SK-N-SH (cell line): ENCODE results near the gene PUS10. TPM values are rescaled to one million over a fixed set of nuclear protein-coding genes. Genes with fewer than 3 reads are reported as not detected.

Source experiments
- CTCF ChIA-PET: fragments of 300-600, 350-600 bp; formaldehyde crosslinking; extraction: SDS; loops from one replicate; lab custom pipeline; 2021; lab: Yijun Ruan, JAX
- POLR2A ChIA-PET: fragments of 350-600 bp; sonication (Branson Sonifier 250); formaldehyde crosslinking; extraction: SDS; loops from one replicate; lab custom pipeline; 2020; ENCODE audit warnings: antibody characterized with exemption, inconsistent platforms; lab: Yijun Ruan, JAX
- DNase-seq: peaks from one replicate; pipeline ENCODE4 v3.0.0; 2012
- H2AFZ ChIP-seq: fragments of 200-600 bp; sonication (generic); 2 replicates; pipeline ENCODE4 v1.8.1; 2016; ENCODE audit warnings: antibody characterized with exemption, mild to moderate bottlenecking, low read depth
- H3F3A ChIP-seq: fragments of 200-600 bp; sonication (generic); replicated peaks from 2 replicates; pipeline ENCODE3; 2016; ENCODE audit warnings: antibody characterized with exemption, mild to moderate bottlenecking; ENCODE audit not compliant: insufficient read depth
- H3K27ac ChIP-seq, 2 experiments: fragments of 200-500 bp in 1 of 2; fragments of 200-600 bp in 1 of 2; sonication (Bioruptor generic) in 1 of 2; sonication (generic), shearing (Covaris generic) in 1 of 2; 2 replicates each; pipeline versions ENCODE4 v1.5.1 to v1.6.1; 2014 to 2016; ENCODE audit warnings: low read depth in 2 of 2, inconsistent platforms in 1 of 2, low read length in 1 of 2, mild to moderate bottlenecking in 1 of 2, mixed read lengths in 1 of 2
- H3K27me3 ChIP-seq: fragments of 200-600 bp; sonication (generic), shearing (Covaris generic); 2 replicates; pipeline ENCODE4 v1.6.1; 2016; ENCODE audit warnings: mixed run types; ENCODE audit not compliant: insufficient read depth
- H3K36me3 ChIP-seq, 2 experiments: fragments of 200-500 bp in 1 of 2; fragments of 200-600 bp in 1 of 2; sonication (Bioruptor generic) in 1 of 2; sonication (generic) in 1 of 2; replicated peaks in 1 of 2; 2 replicates each; pipeline versions ENCODE3 to v1.5.1; 2014 to 2016; ENCODE audit warnings: low read length in 1 of 2, mild to moderate bottlenecking in 1 of 2; ENCODE audit not compliant: insufficient read depth in 2 of 2, control insufficient read depth in 1 of 2
- H3K4me1 ChIP-seq, 2 experiments: fragments of 200-500 bp in 1 of 2; fragments of 200-600 bp in 1 of 2; sonication (Bioruptor generic) in 1 of 2; sonication (generic), shearing (Covaris generic) in 1 of 2; 2 replicates each; pipeline versions ENCODE4 v1.5.1 to v1.6.1; 2014 to 2016; ENCODE audit warnings: low read depth in 1 of 2, low read length in 1 of 2, mixed run types in 1 of 2; ENCODE audit not compliant: insufficient read depth in 2 of 2, control insufficient read depth in 1 of 2
- H3K4me2 ChIP-seq: fragments of 200-600 bp; sonication (generic), shearing (Covaris generic); 2 replicates; pipeline ENCODE4 v1.6.1; 2017; ENCODE audit warnings: mixed run types
- H3K4me3 ChIP-seq, 2 experiments: fragments of 200-500 bp in 1 of 2; fragments of 200-600 bp in 1 of 2; sonication (Bioruptor generic) in 1 of 2; sonication (generic), shearing (Covaris generic) in 1 of 2; 2 replicates each; pipeline versions ENCODE4 v1.5.1 to v1.8.1; 2014 to 2016; ENCODE audit warnings: low read depth in 2 of 2, inconsistent platforms in 1 of 2, low read length in 1 of 2, mild to moderate bottlenecking in 1 of 2, mixed read lengths in 1 of 2, moderate library complexity in 1 of 2
- H3K79me2 ChIP-seq: fragments of 200-600 bp; sonication (generic); 2 replicates; pipeline ENCODE4 v1.8.1; 2017; ENCODE audit warnings: mild to moderate bottlenecking; ENCODE audit not compliant: insufficient read depth
- H3K9ac ChIP-seq: fragments of 200-600 bp; sonication (generic); 2 replicates; pipeline ENCODE4 v1.6.1; 2017; ENCODE audit warnings: mixed run types
- H3K9me2 ChIP-seq: fragments of 200-600 bp; sonication (generic); 2 replicates; pipeline ENCODE4 v1.6.1; 2017; ENCODE audit warnings: mixed run types
- H3K9me3 ChIP-seq: fragments of 200-600 bp; sonication (generic); 2 replicates; pipeline ENCODE4 v1.6.1; 2017; ENCODE audit warnings: mixed run types, mild to moderate bottlenecking, moderate library complexity
- H4K20me1 ChIP-seq: fragments of 200-600 bp; sonication (generic); 2 replicates; pipeline ENCODE4 v1.6.1; 2017; ENCODE audit warnings: mild to moderate bottlenecking, mixed run types; ENCODE audit not compliant: insufficient read depth
- CTCF ChIP-seq: fragments of 200-600 bp; sonication (generic); IDR thresholded peaks from 2 replicates; pipeline ENCODE4 v1.6.1; 2017; ENCODE audit warnings: antibody characterized with exemption, mild to moderate bottlenecking, moderate library complexity
- ELF1 ChIP-seq: IDR thresholded peaks from 2 replicates; pipeline ENCODE4 v1.4.0; 2012
- NRF1 ChIP-seq: IDR thresholded peaks from 2 replicates; pipeline ENCODE4 v1.6.1; 2012; ENCODE audit warnings: low read depth, mild to moderate bottlenecking, low read length
- PBX3 ChIP-seq: IDR thresholded peaks from 2 replicates; pipeline ENCODE4; 2012
- RAD21 ChIP-seq: IDR thresholded peaks from 2 replicates; pipeline ENCODE4 v1.6.1; 2012; ENCODE audit warnings: mild to moderate bottlenecking, low read length
- REST ChIP-seq: IDR thresholded peaks from 2 replicates; pipeline ENCODE4 v1.6.1; 2012; ENCODE audit warnings: mild to moderate bottlenecking, low read depth, low read length, moderate library complexity
- RFX5 ChIP-seq: IDR thresholded peaks from 2 replicates; pipeline ENCODE4 v1.6.1; 2012; ENCODE audit warnings: mild to moderate bottlenecking, improper control_type of control experiment, low read length
- TCF12 ChIP-seq: IDR thresholded peaks from 2 replicates; pipeline ENCODE4 v1.4.0; 2012
- TEAD4 ChIP-seq: IDR thresholded peaks from 2 replicates; pipeline ENCODE4 v1.4.0; 2012; ENCODE audit warnings: mild to moderate bottlenecking, borderline replicate concordance; ENCODE audit not compliant: insufficient read depth
- USF2 ChIP-seq: fragments of 150-350 bp; IDR thresholded peaks from 2 replicates; pipeline ENCODE4 v1.6.1; 2017; ENCODE audit warnings: antibody characterized with exemption, low read length, low read depth, borderline replicate concordance
- WGBS: methylation state at CpG from one replicate; pipeline ENCODE4 v1.1.6; 2017; ENCODE audit warnings: low lambda C conversion rate; 5-methylcytosine and 5-hydroxymethylcytosine counted together
- polyA plus RNA-seq, 3 experiments: library from polyadenylated mRNA; depleted of rRNA; stranded (reverse); fragments of >200 nt; gene quantifications; 2 replicates each; pipeline ENCODE4 v1.2.3, GENCODE V29; 2012

The PUS10 gene
- polyA plus RNA-seq, 1 of the 3 experiments (the other 2 are of a cell fraction): 2.8 TPM

GRCh38 chr2:60977562-60977895, 40.5 kb downstream of the PUS10 start:
- Histone ChIP-seq H2AFZ (no peak overlapping the region), H3K4me2 (no peak overlapping the region), H3K9me3 (no peaks in the 10 kb centered on the region), H3F3A (no peaks in the 10 kb centered on the region), H3K4me3 (no peak overlapping the region), H3K9ac (no peak overlapping the region), H3K27me3 (no peaks in the 10 kb centered on the region), H3K9me2 (no peaks in the 10 kb centered on the region), H3K27ac (no peak overlapping the region), H3K36me3 (no peaks in the 10 kb centered on the region), H3K79me2 (no peaks in the 10 kb centered on the region), H4K20me1 (no peaks in the 10 kb centered on the region), H3K4me1 (no peaks in the 10 kb centered on the region; a peak in 1 of 4 replicates)
- ChIA-PET CTCF (interaction anchor here (2.2 kb wide), 1 partner anchor 21 kb away, joined by 8 read pairs; no protein-coding TSS in a partner anchor), POLR2A (no interaction called here)
- DNase-seq: no peak
- 95% methylated on average over 1 of the region's 1 CpG for WGBS
- no peak for TF ChIP-seq ELF1
- TF ChIP-seq RFX5: no peak
- no peak for TF ChIP-seq PBX3
- TF ChIP-seq TEAD4: no peak
- TF ChIP-seq TCF12: no peak
- TF ChIP-seq CTCF: no peak
- TF ChIP-seq NRF1: no peak
- no peak for TF ChIP-seq RAD21
- TF ChIP-seq USF2: no peak
- TF ChIP-seq REST: no peak
